ENCODE results near the gene RBM33.

- TF ChIP-seq CTCF (IDR thresholded peaks at IDR 0.05; ENCODE audit: control extremely low read depth in 1 of 3, insufficient read depth in 1 of 3, low read depth in 1 of 3, low read length in 3 of 3): no peak
- no peak for TF ChIP-seq KDM5A (IDR thresholded peaks at IDR 0.05; ENCODE audit: low read length)
- TF ChIP-seq POLR2AphosphoS5 (IDR thresholded peaks at IDR 0.05; ENCODE audit: low read depth, low read length): no peak
- no peak for TF ChIP-seq BRCA1 (IDR thresholded peaks at IDR 0.05; ENCODE audit: low read depth, low read length)
- TF ChIP-seq ZNF274 (IDR thresholded peaks at IDR 0.05; ENCODE audit: borderline replicate concordance, extremely low read depth, low read length): no peak
- TF ChIP-seq RAD21 (IDR thresholded peaks at IDR 0.05 in 1 of 2, conservative IDR thresholded peaks at IDR 0.05 in 1 of 2; ENCODE audit: low read depth in 2 of 2, low read length in 2 of 2): no peak
- no peak for TF ChIP-seq USF2 (IDR thresholded peaks at IDR 0.05; ENCODE audit: low read length)
- no peak for TF ChIP-seq MAFK (IDR thresholded peaks at IDR 0.05; ENCODE audit: low read depth, low read length)
- TF ChIP-seq NANOG (IDR thresholded peaks at IDR 0.05; ENCODE audit: insufficient read depth, low read depth, low read length, poor library complexity, severe bottlenecking): no peak
- no peak for TF ChIP-seq TCF12 (IDR thresholded peaks at IDR 0.05; ENCODE audit: low read depth, low read length)
- TF ChIP-seq RNF2 (IDR thresholded peaks at IDR 0.05; ENCODE audit: borderline replicate concordance, low read depth, low read length, missing control alignments, poor library complexity, severe bottlenecking): no peak
- TF ChIP-seq EGR1 (IDR thresholded peaks at IDR 0.05; ENCODE audit: borderline replicate concordance, low read depth, low read length): no peak
- no peak for TF ChIP-seq POLR2A (IDR thresholded peaks at IDR 0.05; ENCODE audit: control extremely low read depth in 1 of 2, low read depth in 2 of 2, low read length in 2 of 2)
- no peak for TF ChIP-seq RFX5 (IDR thresholded peaks at IDR 0.05; ENCODE audit: borderline replicate concordance, low read depth, low read length)
These were observed 18.0 kb downstream of the RBM33 start for GRCh38 chr7:155662343-155663043.
